Muscle layer of duodenum (tissue), 2 donors: Measurements from ENCODE around the gene USP24.
"Not testable (repeated sequence)": the region's sequence is repeated elsewhere in the genome, so short reads cannot be mapped to it uniquely, and the experiment has no call there.

ENCODE experiments used
- H3K27ac ChIP-seq: one replicate; pipeline ENCODE4 v1.7.0; 2013; ENCODE audit warnings: mild to moderate bottlenecking, low read length
- H3K27me3 ChIP-seq: one replicate; pipeline ENCODE4 v1.7.0; 2013; ENCODE audit warnings: low read depth, mild to moderate bottlenecking, control low read depth, low read length
- H3K36me3 ChIP-seq, 2 donors: one replicate each; pipeline ENCODE4 v1.7.0; 2013; ENCODE audit warnings: low read length in 2 of 2, control low read depth in 1 of 2, mild to moderate bottlenecking in 1 of 2; ENCODE audit not compliant: insufficient read depth in 2 of 2, control insufficient read depth in 1 of 2
- H3K4me1 ChIP-seq, 2 donors: one replicate each; pipeline ENCODE4 v1.7.0; 2013; ENCODE audit warnings: low read length in 2 of 2, mild to moderate bottlenecking in 2 of 2, control low read depth in 1 of 2, moderate library complexity in 1 of 2; ENCODE audit not compliant: insufficient read depth in 2 of 2, control insufficient read depth in 1 of 2
- H3K4me3 ChIP-seq, 2 donors: one replicate each; pipeline ENCODE4 v1.7.0; 2013; ENCODE audit warnings: low read length in 2 of 2, low read depth in 1 of 2, mild to moderate bottlenecking in 1 of 2
- H3K9me3 ChIP-seq, 2 donors: one replicate each; pipeline ENCODE4 v1.7.0; 2013; ENCODE audit warnings: low read length in 2 of 2, control low read depth in 1 of 2, mild to moderate bottlenecking in 1 of 2; ENCODE audit not compliant: control insufficient read depth in 1 of 2
- donor health status: healthy.

USP24 gene

GRCh38 chr1:55229726-55230125 lies 14.6 kb upstream of the USP24 start:
- H3K36me3 ChIP-seq, H3K27ac ChIP-seq, H3K4me1 ChIP-seq, H3K4me3 ChIP-seq, H3K27me3 ChIP-seq, H3K9me3 ChIP-seq: not testable (repeated sequence)

GRCh38 chr1:55225228-55225627 lies 10.1 kb upstream of the USP24 start:
- no peaks in the 10 kb centered on the region for H3K27me3 ChIP-seq
- H3K36me3 ChIP-seq = no peaks in the 10 kb centered on the region
- no peaks in the 10 kb centered on the region for H3K4me1 ChIP-seq
- no peak overlapping the region for H3K4me3 ChIP-seq
- H3K9me3 ChIP-seq = no peaks in the 10 kb centered on the region
- no peak overlapping the region for H3K27ac ChIP-seq

- Histone ChIP-seq H3K27ac (no peak overlapping the region), H3K36me3 (no peaks in the 10 kb centered on the region), H3K9me3 (no peaks in the 10 kb centered on the region), H3K27me3 (no peaks in the 10 kb centered on the region), H3K4me3 (no peak overlapping the region), H3K4me1 (no peaks in the 10 kb centered on the region)
These were observed 9.6 kb upstream of the USP24 start for GRCh38 chr1:55224729-55225128.

DNA sequence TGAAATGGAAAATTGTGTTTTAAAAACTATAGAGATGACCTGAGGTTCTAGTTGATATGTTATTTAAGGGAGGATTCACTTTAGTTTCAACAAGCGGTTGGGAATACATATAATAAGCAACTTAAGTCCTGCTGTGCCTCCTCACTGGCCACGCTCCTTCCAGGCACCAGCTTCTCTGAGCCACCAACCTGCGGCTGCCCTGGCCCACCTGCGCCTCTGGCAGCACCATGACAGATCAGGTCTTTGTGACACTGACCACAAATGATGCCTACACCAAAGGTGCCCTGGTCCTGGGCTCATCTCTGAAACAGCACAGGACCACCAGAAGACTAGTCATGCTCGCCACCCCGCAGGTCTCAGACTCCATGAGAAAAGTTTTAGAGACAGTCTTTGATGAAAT lies 7.0 kb upstream of the USP24 start:
- H3K4me3 ChIP-seq = no peak overlapping the region
- H3K36me3 ChIP-seq = no peaks in the 10 kb centered on the region
- H3K27ac ChIP-seq = no peak overlapping the region
- H3K9me3 ChIP-seq = no peaks in the 10 kb centered on the region
- no peaks in the 10 kb centered on the region for H3K4me1 ChIP-seq
- H3K27me3 ChIP-seq = no peaks in the 10 kb centered on the region

GRCh38 chr1:55217226-55217986 lies 2.2 kb upstream of the USP24 start:
- no peaks in the 10 kb centered on the region for H3K27me3 ChIP-seq
- peaks cover 7 to 16% of the 10 kb centered on the region in 2 donors for H3K4me1 ChIP-seq
- no peak overlapping the region for H3K27ac ChIP-seq
- no peaks in the 10 kb centered on the region for H3K9me3 ChIP-seq
- H3K36me3 ChIP-seq = no peaks in the 10 kb centered on the region
- H3K4me3 ChIP-seq = no peak overlapping the region

DNA sequence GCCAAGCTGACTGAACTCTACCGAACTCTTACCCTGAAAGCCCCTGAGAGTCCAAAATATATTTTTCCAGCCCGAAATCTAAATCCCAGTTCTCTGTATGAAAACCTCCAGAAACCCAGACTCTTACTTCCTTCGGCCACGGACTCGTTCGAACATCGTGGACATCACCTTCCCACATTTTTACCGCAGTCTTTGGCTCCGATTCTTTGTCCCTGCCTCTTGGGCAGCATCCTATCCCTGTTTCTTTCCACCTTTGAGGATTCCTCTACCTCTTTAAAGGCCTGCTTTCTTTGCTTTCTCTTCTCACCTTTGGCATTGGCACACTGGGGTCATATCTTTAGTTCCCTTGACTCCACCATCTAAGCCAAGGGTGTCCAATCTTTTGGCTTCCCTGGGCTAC lies 932 bp upstream of the USP24 start:
- no peaks in the 10 kb centered on the region for H3K27me3 ChIP-seq
- H3K4me1 ChIP-seq = peaks cover 18 to 29% of the 10 kb centered on the region in 2 donors
- H3K27ac ChIP-seq = peak overlapping the region; percentile 78
- no peaks in the 10 kb centered on the region for H3K9me3 ChIP-seq
- peak overlapping the region; percentile 75 to 79 for H3K4me3 ChIP-seq
- no peaks in the 10 kb centered on the region for H3K36me3 ChIP-seq

GRCh38 chr1:55214934-55215193 lies 300 bp downstream of the USP24 start:
- Histone ChIP-seq H3K4me1 (peaks cover 26 to 34% of the 10 kb centered on the region in 2 donors), H3K36me3 (no peaks in the 10 kb centered on the region), H3K9me3 (no peaks in the 10 kb centered on the region), H3K27me3 (no peaks in the 10 kb centered on the region), H3K4me3 (peak overlapping the region; percentile 75 to 79), H3K27ac (peak overlapping the region; percentile 78)

DNA sequence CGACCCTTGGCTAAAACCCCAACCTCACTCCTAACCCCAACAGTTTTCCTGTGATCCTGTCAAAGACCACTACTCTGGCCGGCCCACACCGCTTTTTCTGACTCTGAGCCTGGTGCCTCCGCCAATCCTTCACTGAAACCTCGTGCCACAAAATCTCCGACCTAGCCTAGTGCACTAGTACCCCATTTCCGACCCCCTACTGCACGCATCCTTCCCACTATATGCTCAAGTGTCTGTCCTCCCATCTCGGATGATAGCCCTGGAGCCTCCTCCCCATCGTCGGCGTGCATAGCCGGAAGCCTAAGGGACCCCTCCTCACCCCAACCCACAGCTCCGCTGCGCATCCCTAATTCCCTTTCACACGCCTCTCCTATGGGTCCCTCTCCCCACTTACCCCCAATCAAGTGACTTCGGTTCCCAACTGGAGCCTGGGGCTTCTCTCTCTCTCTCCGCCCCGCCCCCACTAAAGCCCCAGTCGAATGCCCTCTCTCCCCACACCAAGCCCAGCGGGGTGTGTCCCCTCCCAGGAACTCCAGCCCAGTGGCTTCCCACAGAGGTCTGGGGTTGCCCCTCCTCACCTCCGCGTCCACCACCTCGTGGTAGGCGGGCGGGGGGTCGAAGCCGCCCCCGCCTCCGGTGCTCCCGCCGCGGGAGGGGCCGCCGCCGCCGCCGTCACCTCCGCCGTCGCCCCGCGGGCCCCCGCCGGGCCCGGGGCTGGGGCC lies 791 bp downstream of the USP24 start:
- Histone ChIP-seq H3K27ac (peak overlapping the region; percentile 83), H3K36me3 (no peaks in the 10 kb centered on the region), H3K4me3 (peak overlapping the region; percentile 79 to 80), H3K27me3 (no peaks in the 10 kb centered on the region), H3K9me3 (no peaks in the 10 kb centered on the region), H3K4me1 (peaks cover 29 to 34% of the 10 kb centered on the region in 2 donors)

- Histone ChIP-seq H3K36me3 (no peaks in the 10 kb centered on the region), H3K27me3 (no peaks in the 10 kb centered on the region), H3K4me1 (peaks cover 31 to 34% of the 10 kb centered on the region in 2 donors), H3K4me3 (peak overlapping the region; percentile 79 to 80), H3K9me3 (no peaks in the 10 kb centered on the region), H3K27ac (peak overlapping the region; percentile 83)
These were observed 1.3 kb downstream of the USP24 start for GRCh38 chr1:55213885-55214211.

DNA sequence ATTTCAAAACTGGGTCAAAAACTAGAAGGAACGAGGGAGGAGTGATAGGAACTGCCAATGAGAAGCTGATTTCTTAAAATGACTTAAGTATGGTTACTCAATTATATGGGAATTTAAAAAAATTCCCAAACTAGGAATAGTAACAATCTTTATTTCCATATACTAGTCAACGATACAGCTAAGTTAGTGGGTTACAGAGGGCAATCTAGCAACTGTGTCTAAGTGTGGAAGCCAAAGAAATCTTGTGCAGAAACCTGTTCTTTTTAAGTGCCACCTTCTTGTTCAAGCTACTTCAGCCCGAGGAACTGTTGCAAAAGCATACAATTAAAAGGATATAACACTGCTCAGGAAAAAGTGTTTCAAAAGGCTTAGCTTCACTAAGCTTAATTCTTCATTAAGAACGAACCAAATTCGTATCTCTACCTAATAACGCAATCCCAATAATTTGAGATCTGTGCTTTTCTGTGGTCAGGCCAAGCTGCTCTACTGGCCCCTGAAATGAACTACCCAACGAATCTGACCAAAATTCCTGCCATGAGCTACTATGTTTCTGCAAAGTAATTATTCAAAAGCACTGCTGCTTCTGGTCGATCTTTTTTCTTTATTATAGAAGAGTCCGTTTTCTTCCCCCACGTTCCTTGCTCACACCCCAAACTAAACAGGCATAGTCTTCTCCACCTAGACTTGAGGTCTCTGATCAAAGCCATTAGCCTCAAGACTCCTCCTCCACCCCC lies 1.8 kb downstream of the USP24 start:
- Histone ChIP-seq H3K27me3 (no peaks in the 10 kb centered on the region), H3K4me3 (peak overlapping the region; percentile 79 to 80), H3K4me1 (peaks cover 31 to 34% of the 10 kb centered on the region in 2 donors), H3K27ac (peak overlapping the region; percentile 83), H3K36me3 (no peaks in the 10 kb centered on the region), H3K9me3 (no peaks in the 10 kb centered on the region)

GRCh38 chr1:55212349-55213150 lies 2.6 kb downstream of the USP24 start:
- H3K36me3 ChIP-seq = no peaks in the 10 kb centered on the region
- H3K27ac ChIP-seq = peak overlapping the region; percentile 41
- no peaks in the 10 kb centered on the region for H3K9me3 ChIP-seq
- no peaks in the 10 kb centered on the region for H3K27me3 ChIP-seq
- H3K4me3 ChIP-seq = peak overlapping the region; percentile 79 to 80
- peaks cover 31 to 37% of the 10 kb centered on the region in 2 donors for H3K4me1 ChIP-seq
